ENCODE results near the gene TRMT2A.

The TRMT2A gene

DNA sequence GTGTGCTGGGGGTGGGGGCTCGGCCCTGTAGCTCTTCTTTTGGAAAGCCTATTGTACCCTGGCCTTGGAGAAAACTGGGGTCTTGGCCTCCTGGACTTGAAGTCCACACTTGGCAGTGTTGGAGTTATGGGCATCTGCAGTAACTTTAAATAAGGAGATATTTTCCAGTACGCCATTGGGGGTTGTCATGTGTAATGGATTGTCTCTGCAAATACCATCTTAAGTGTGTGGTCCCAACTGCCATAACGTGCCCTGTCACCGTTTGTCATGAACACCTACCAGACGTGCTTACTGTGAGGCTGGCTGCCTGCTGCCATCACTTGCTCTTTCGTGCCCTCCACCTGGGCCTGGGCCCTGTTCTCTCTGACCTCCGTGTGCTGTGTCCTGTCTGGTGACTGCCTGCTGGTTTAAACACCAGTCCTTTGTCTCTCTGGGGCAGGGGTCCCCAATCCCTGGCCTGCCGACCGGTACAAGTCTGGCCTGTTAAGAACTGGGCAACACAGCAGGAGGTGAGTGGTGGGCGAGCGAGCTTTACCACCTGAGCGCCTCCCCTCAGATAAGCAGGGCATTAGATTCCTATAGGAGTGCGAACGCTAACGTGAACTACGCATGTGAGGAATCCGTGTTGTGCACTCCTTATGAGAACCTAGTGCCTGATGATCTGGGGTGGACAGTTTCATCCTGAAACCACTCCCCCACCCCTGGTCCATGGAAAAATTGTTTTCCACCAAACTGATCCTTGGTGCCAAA is 11.0 kb upstream of the TRMT2A start:
- TF ChIP-seq ZBTB7A (IDR thresholded peaks at IDR 0.05; ENCODE audit: low read depth) (no peak), REST (IDR thresholded peaks at IDR 0.05; ENCODE audit: low read depth) (no peak), TCF12 (IDR thresholded peaks at IDR 0.05; ENCODE audit: low read depth) (no peak), TAF1 (IDR thresholded peaks at IDR 0.05; ENCODE audit: low read depth) (no peak), RAD21 (IDR thresholded peaks at IDR 0.05; ENCODE audit: low read depth) (no peak), YY1 (IDR thresholded peaks at IDR 0.05; ENCODE audit: low read depth) (no peak), CREB1 (IDR thresholded peaks at IDR 0.05; ENCODE audit: low read depth) (no peak), CEBPB (IDR thresholded peaks at IDR 0.05) (no peak), EP300 (IDR thresholded peaks at IDR 0.05; ENCODE audit: borderline replicate concordance) (no peak), TEAD4 (IDR thresholded peaks at IDR 0.05) (no peak), NFIC (IDR thresholded peaks at IDR 0.05) (no peak), FOXM1 (IDR thresholded peaks at IDR 0.05; ENCODE audit: borderline replicate concordance, low read depth) (no peak), EGR1 (IDR thresholded peaks at IDR 0.05) (no peak), MAX (IDR thresholded peaks at IDR 0.05) (no peak)
- TF ChIP-seq, protein P1, sequence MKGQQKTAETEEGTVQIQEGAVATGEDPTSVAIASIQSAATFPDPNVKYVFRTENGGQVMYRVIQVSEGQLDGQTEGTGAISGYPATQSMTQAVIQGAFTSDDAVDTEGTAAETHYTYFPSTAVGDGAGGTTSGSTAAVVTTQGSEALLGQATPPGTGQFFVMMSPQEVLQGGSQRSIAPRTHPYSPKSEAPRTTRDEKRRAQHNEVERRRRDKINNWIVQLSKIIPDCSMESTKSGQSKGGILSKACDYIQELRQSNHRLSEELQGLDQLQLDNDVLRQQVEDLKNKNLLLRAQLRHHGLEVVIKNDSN (IDR thresholded peaks at IDR 0.05): no peak

GRCh38 chr22:20127318-20127868 is 10.4 kb upstream of the TRMT2A start:
- TF ChIP-seq EGR1 (IDR thresholded peaks at IDR 0.05) (no peak), YY1 (IDR thresholded peaks at IDR 0.05; ENCODE audit: low read depth) (no peak), NFIC (IDR thresholded peaks at IDR 0.05) (no peak), RAD21 (IDR thresholded peaks at IDR 0.05; ENCODE audit: low read depth) (no peak), CEBPB (IDR thresholded peaks at IDR 0.05) (no peak)

- TF ChIP-seq EGR1 (IDR thresholded peaks at IDR 0.05) (0 out of 2 replicates have a peak, but pooled peaks have one; percentile 2), EP300 (IDR thresholded peaks at IDR 0.05; ENCODE audit: borderline replicate concordance) (no peak)
Observed at GRCh38 chr22:20126284-20127029, 9.4 kb upstream of the TRMT2A start.

DNA sequence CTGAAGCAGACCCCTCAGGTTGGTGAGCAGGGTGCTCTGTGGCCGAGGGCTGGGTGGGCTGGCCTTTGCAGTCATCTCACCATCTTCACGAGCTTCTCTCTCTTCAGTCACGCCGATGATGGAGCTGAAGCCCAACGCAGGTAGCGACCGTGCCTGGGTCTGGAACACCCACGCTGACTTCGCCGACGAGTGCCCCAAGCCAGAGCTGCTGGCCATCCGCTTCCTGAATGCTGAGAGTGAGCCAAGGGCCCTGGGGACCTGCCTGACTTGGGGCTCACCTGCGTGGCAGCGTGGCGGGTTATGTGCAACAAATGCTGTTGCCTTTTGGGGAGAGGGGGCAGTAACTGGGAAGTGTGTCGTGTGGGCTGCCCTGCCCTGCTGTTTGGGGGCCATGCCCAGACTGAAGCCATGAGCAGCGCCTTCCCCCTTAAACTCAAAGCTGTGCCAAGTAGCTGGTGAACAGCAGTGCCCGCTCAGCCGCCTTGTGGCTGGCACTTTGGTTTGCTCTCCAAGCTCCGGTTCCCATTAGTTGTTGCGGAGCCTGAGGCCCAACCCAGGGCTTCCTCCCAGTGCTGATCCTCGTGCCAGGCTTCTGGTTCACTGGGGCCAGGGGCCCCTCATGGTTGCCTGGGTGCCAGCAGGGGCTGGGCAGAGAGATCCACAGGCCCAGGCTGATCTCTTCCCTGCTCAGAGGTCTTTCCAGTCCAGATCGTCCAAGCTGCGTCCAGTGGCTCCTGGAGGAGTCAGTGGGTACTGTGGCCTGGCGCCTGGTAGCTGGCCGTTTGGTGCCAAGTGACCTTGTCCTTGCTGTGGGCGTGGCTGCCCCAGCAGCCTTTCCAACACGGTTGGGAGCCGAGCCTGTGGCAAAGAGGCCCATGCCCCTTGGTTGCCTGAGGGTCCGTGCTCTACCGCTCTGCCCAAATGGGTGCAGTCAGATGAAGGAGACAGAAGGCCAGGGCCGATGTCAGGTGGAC is 8.5 kb upstream of the TRMT2A start:
- TF ChIP-seq TCF12 (IDR thresholded peaks at IDR 0.05; ENCODE audit: low read depth) (no peak), MAX (IDR thresholded peaks at IDR 0.05) (no peak)

- TF ChIP-seq NFIC (IDR thresholded peaks at IDR 0.05): no peak
- TF ChIP-seq RAD21 (IDR thresholded peaks at IDR 0.05; ENCODE audit: low read depth): no peak
- TF ChIP-seq TAF1 (IDR thresholded peaks at IDR 0.05; ENCODE audit: low read depth): no peak
- no peak for TF ChIP-seq ZBTB7A (IDR thresholded peaks at IDR 0.05; ENCODE audit: low read depth)
- no peak for TF ChIP-seq CEBPB (IDR thresholded peaks at IDR 0.05)
- TF ChIP-seq, protein P1 (IDR thresholded peaks at IDR 0.05): no peak
- TF ChIP-seq EGR1 (IDR thresholded peaks at IDR 0.05): no peak
- no peak for TF ChIP-seq REST (IDR thresholded peaks at IDR 0.05; ENCODE audit: low read depth)
- TF ChIP-seq CREB1 (IDR thresholded peaks at IDR 0.05; ENCODE audit: low read depth): no peak
- TF ChIP-seq TCF12 (IDR thresholded peaks at IDR 0.05; ENCODE audit: low read depth): no peak
- no peak for TF ChIP-seq EP300 (IDR thresholded peaks at IDR 0.05; ENCODE audit: borderline replicate concordance)
Observed at GRCh38 chr22:20124083-20124787, 7.2 kb upstream of the TRMT2A start.

All from Ishikawa (cell line).